ENCODE measurements around the gene P2RY2.

- TF ChIP-seq CTCF (IDR thresholded peaks at IDR 0.05) = no peak
- TF ChIP-seq POLR2A (IDR thresholded peaks at IDR 0.05) = no peak
These were observed 12.1 kb downstream of the P2RY2 start for GRCh38 chr11:73229896-73230875.

All from heart left ventricle (tissue), 13 donors.